GM12878 (cell line): Measurements from ENCODE around the gene C15orf61. TPM values are rescaled to one million over a fixed set of nuclear protein-coding genes. Genes with fewer than 3 reads are reported as not detected.

Experiments used
- ATAC-seq: fragments of 200-7000 bp; cut with Tn5 transposase; 3 replicates; pipeline ENCODE4 v1.9.1; 2020; ENCODE audit warnings: mild to moderate bottlenecking, moderate library complexity
- BruUV-seq: library from RNA; stranded (reverse); fragments of 400-500 nt; replicated peaks from 2 replicates; lab custom pipeline; 2021; lab: Mats Ljungman, UMichigan
- CTCF ChIA-PET: fragments of 300-600 bp; sonication (Branson Sonifier 250); formaldehyde crosslinking; extraction: SDS; loops from one replicate; lab custom pipeline; 2021; ENCODE audit warnings: inconsistent platforms; lab: Yijun Ruan, JAX
- POLR2A ChIA-PET: fragments of 350-600 bp; formaldehyde crosslinking; extraction: SDS; loops from one replicate; lab custom pipeline; 2021; ENCODE audit warnings: inconsistent platforms; lab: Charles Lee
- RAD21 ChIA-PET: fragments of 300-600 bp; sonication (Branson Sonifier 250); formaldehyde crosslinking; loops from one replicate; lab custom pipeline; 2023; ENCODE audit warnings: antibody characterized with exemption; ENCODE audit not compliant: unreplicated experiment; lab: Charles Lee
- SMC1A ChIA-PET: fragments of 300-600 bp; sonication (Branson Sonifier 250); formaldehyde crosslinking; loops from one replicate; lab custom pipeline; 2023; ENCODE audit not compliant: unreplicated experiment, uncharacterized antibody; lab: Charles Lee
- DNase-seq: peaks from one replicate; pipeline ENCODE4 v3.0.0-alpha.2; 2011; ENCODE audit warnings: low read depth, low spot score
- FAIRE-seq: peaks from 3 replicates; lab custom pipeline; 2011; peaks lifted over from hg19 to GRCh38; lab: Jason Lieb, UNC
- H2AFZ ChIP-seq: 2 replicates; pipeline ENCODE4 v1.6.0; 2011; ENCODE audit warnings: low read depth, low read length, control low read depth; ENCODE audit not compliant: control insufficient read depth
- H3K27ac ChIP-seq: 2 replicates; pipeline ENCODE4 v1.5.1; 2011; ENCODE audit warnings: control low read depth; ENCODE audit not compliant: control insufficient read depth, insufficient read depth
- H3K27me3 ChIP-seq, 2 experiments: replicated peaks in 1 of 2; 2 replicates each; pipeline versions ENCODE4 v1.6.0 to v1.6.1; 2011; ENCODE audit warnings: low read length in 1 of 2; ENCODE audit not compliant: control insufficient read depth in 2 of 2, insufficient read depth in 2 of 2
- H3K36me3 ChIP-seq, 2 experiments: 2 replicates each; pipeline ENCODE4 v1.5.1; 2011; ENCODE audit warnings: low read length in 1 of 2; ENCODE audit not compliant: control insufficient read depth in 2 of 2, insufficient read depth in 2 of 2
- H3K4me1 ChIP-seq: 2 replicates; pipeline ENCODE4 v1.6.1; 2011; ENCODE audit warnings: mild to moderate bottlenecking, low read length, moderate library complexity, mixed read lengths; ENCODE audit not compliant: control insufficient read depth, insufficient read depth
- H3K4me2 ChIP-seq: 2 replicates; pipeline ENCODE4 v1.6.0; 2011; ENCODE audit warnings: control low read depth; ENCODE audit not compliant: control insufficient read depth, insufficient read depth
- H3K4me3 ChIP-seq: fragments of 200-600 bp; sonication (generic); 2 replicates; pipeline ENCODE4 v1.5.1; 2016
- H3K79me2 ChIP-seq: 2 replicates; pipeline ENCODE4 v1.6.0; 2011; ENCODE audit warnings: low read length; ENCODE audit not compliant: control insufficient read depth, insufficient read depth
- H3K9ac ChIP-seq: 2 replicates; pipeline ENCODE4 v1.8.0; 2011; ENCODE audit warnings: low read length, control low read depth, mixed read lengths; ENCODE audit not compliant: control insufficient read depth, insufficient read depth
- H3K9me3 ChIP-seq: replicated peaks from 3 replicates; pipeline ENCODE4 v1.5.1; 2011; ENCODE audit warnings: mild to moderate bottlenecking, low read length; ENCODE audit not compliant: control insufficient read depth, insufficient read depth
- H4K20me1 ChIP-seq: 2 replicates; pipeline ENCODE4 v1.6.0; 2011; ENCODE audit not compliant: control insufficient read depth, insufficient read depth
- BACH1 ChIP-seq: fragments of 450-650 bp; IDR thresholded peaks from 2 replicates; pipeline ENCODE4 v1.6.1; 2017; ENCODE audit warnings: mild to moderate bottlenecking, borderline replicate concordance
- CREM ChIP-seq: IDR thresholded peaks from 2 replicates; pipeline ENCODE4 v1.6.1; 2014; ENCODE audit warnings: antibody characterized with exemption, low read depth
- EED ChIP-seq: sonication (generic); IDR thresholded peaks from 2 replicates; pipeline ENCODE4 v1.6.1; 2016; ENCODE audit warnings: antibody characterized with exemption, low read depth
- EP300 ChIP-seq, 2 experiments: fragments of 150-350 bp in 1 of 2; IDR thresholded peaks; 2 replicates each; pipeline ENCODE4 v1.6.1; 2011 to 2012; ENCODE audit warnings: low read depth in 2 of 2, low read length in 2 of 2, borderline replicate concordance in 1 of 2, improper control_type of control experiment in 1 of 2, inconsistent platforms in 1 of 2; ENCODE audit not compliant: control insufficient read depth in 1 of 2
- MEF2A ChIP-seq: IDR thresholded peaks from 2 replicates; pipeline ENCODE4 v1.6.1; 2011; ENCODE audit warnings: low read depth, mild to moderate bottlenecking, low read length, moderate library complexity; ENCODE audit not compliant: insufficient read depth
- MTA2 ChIP-seq: fragments of 450-650 bp; IDR thresholded peaks from 2 replicates; pipeline ENCODE4 v1.6.1; 2016; ENCODE audit warnings: low read depth, mild to moderate bottlenecking, moderate library complexity
- NR2F1 ChIP-seq: fragments of 450-650 bp; conservative IDR thresholded peaks from 2 replicates; pipeline ENCODE4 v1.6.1; 2017; ENCODE audit warnings: mild to moderate bottlenecking
- PAX5 ChIP-seq: IDR thresholded peaks from 2 replicates; pipeline ENCODE4 v1.6.1; 2011; ENCODE audit warnings: low read depth, low read length, borderline replicate concordance
- PML ChIP-seq: IDR thresholded peaks from 2 replicates; pipeline ENCODE4 v1.6.1; 2012; ENCODE audit warnings: low read length, inconsistent platforms
- POU2F2 ChIP-seq: IDR thresholded peaks from 3 replicates; pipeline ENCODE4 v1.6.1; 2011; ENCODE audit warnings: low read depth, mild to moderate bottlenecking, low read length, borderline replicate concordance
- RUNX3 ChIP-seq: IDR thresholded peaks from 2 replicates; pipeline ENCODE4 v1.6.1; 2012; ENCODE audit warnings: low read length, inconsistent platforms
- TAF1 ChIP-seq: IDR thresholded peaks from 2 replicates; pipeline ENCODE4 v1.6.1; 2011; ENCODE audit warnings: mild to moderate bottlenecking, low read depth, low read length, borderline replicate concordance
- TCF7 ChIP-seq: IDR thresholded peaks from 2 replicates; pipeline ENCODE4 v1.6.1; 2014; ENCODE audit warnings: antibody characterized with exemption, borderline replicate concordance
- YBX1 ChIP-seq: fragments of 450-650 bp; IDR thresholded peaks from 2 replicates; pipeline ENCODE4 v1.6.1; 2016; ENCODE audit warnings: antibody characterized with exemption
- ZNF217 ChIP-seq: fragments of 450-650 bp; IDR thresholded peaks from 2 replicates; pipeline ENCODE4 v1.6.1; 2017; ENCODE audit warnings: antibody characterized with exemption, mild to moderate bottlenecking
- WGBS: methylation state at CpG from one replicate; pipeline ENCODE4 v1.1.6; 2016; ENCODE audit warnings: low lambda C conversion rate; ENCODE audit not compliant: insufficient replicate concordance, insufficient coverage; ENCODE audit errors: missing lambda C conversion rate; 5-methylcytosine and 5-hydroxymethylcytosine counted together
- in situ Hi-C: fragments of 300-500 bp; cut with MboI; formaldehyde crosslinking; loops from 9 replicates; pipeline ENCODE4 v1.14.3; 2018; ENCODE audit warnings: mixed read lengths
- intact Hi-C: fragments of 100-400 bp; cut with micrococcal nuclease; formaldehyde crosslinking; loops from one replicate; pipeline ENCODE4 v1.14.2; 2022; ENCODE audit not compliant: unreplicated experiment
- polyA plus RNA-seq, 11 experiments: library from polyadenylated mRNA; depleted of rRNA in 4 of 11; unstranded in 6 of 11; stranded (reverse) in 5 of 11; fragments of >200 nt; fragmentation: Nextera tagmentation in 4 of 11; fragmentation: Illumina TruSeq in 1 of 11; extraction: Ambion mirVana in 4 of 11; extraction: Trizol in 1 of 11; gene quantifications; 1 replicate in 1 of 11; 2 replicates in 10 of 11; pipeline versions ENCODE4 v1.2.1 to v1.2.3, GENCODE V29; 2011 to 2016; ENCODE audit warnings: inconsistent platforms in 2 of 11, missing spikeins in 2 of 11, low read depth in 1 of 11
- total RNA-seq, 4 experiments: library from RNA; depleted of rRNA in 3 of 4; stranded (reverse); fragments of >200 nt in 3 of 4; fragmentation: Illumina TruSeq in 1 of 4; extraction: Trizol in 1 of 4; gene quantifications; 2 replicates each; pipeline versions ENCODE4 v1.2.1 to v1.2.3, GENCODE V29; 2013 to 2021
- TF ChIP-seq, protein P1 (sequence below): fragments of 450-650 bp; IDR thresholded peaks from 2 replicates; pipeline ENCODE4 v1.6.1; 2017; ENCODE audit warnings: mild to moderate bottlenecking, low read depth, inconsistent platforms; ENCODE audit not compliant: poor library complexity, severe bottlenecking
- TF ChIP-seq, protein P2 (sequence below): fragments of 450-650 bp; IDR thresholded peaks from 2 replicates; pipeline ENCODE4 v1.6.1; 2017; ENCODE audit warnings: mild to moderate bottlenecking
- TF ChIP-seq, protein P3 (sequence below): IDR thresholded peaks from 2 replicates; pipeline ENCODE4 v1.6.1; 2011; ENCODE audit warnings: low read depth, mild to moderate bottlenecking, low read length, moderate library complexity, borderline replicate concordance; ENCODE audit errors: extremely low read depth

C15orf61 gene
- total and polyA plus RNA-seq, 10 of the 15 experiments (the other 5 are each of a cell fraction or from before 2014, with no cell fraction given), result 1.4 to 8.7 (median 4.3) TPM

DNA sequence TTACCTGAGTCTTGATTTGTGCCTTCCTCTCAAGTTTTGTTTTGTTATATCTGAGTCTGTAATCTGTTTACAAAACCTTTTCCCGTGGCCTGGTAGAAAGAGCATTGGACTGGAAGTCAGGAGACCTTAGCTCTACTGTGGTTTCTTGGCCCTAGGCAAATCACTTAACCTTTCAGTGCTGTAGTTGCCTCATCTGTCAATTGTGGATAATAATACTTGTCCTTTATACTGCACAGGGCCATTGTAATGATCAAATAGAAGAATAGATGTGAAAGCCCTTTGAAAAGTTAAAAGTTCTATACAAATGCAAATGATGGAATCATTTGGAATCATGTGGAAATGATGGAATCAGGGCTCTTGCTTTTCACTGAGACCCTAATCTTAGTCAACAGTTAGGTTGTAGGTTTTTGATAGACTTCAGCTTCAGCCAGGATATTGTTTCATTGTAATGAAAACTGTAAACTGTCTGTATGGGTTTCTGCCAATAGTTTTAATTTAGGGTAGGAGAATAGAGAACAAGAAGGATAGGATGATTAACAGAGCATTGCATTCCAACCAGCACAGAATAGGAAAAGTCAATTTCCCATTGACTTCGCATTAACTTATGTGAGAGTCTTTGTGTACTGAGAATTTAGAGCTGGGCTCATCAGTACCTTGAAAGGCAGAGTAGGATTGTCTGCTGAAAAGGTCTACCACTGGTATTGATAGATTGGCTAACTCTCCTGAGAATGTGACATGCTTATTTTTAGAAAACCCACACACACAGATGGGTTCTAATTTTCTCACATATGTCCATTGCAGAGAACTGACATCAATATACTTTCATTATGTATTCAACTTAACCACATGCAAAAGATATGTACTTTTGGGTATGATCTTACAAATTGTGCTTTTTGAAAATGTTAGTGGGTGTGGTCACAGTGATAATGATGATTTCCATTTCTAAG, 43.4 kb downstream of the C15orf61 start:
- in situ Hi-C loops, result no loop called here
- H3K9me3 ChIP-seq, result no peaks in the 10 kb centered on the region; the same call in 2 of the 3 replicates
- peaks cover 39% of the 10 kb centered on the region for H3K4me1 ChIP-seq
- 11% methylated on average over 2 of the region's 2 CpGs for WGBS
- SMC1A ChIA-PET, result interaction anchor here (0.6 to 2.2 kb wide), 16 partner anchors 8 to 220 kb away, joined by 3 to 19 read pairs (median 4); no protein-coding TSS in a partner anchor
- H3K9ac ChIP-seq, result no peak overlapping the region
- no peaks in the 10 kb centered on the region for H4K20me1 ChIP-seq
- FAIRE-seq, result peak; percentile 95
- RAD21 ChIA-PET, result interaction anchor here (0.6 to 1.6 kb wide), 9 partner anchors 12 to 199 kb away, joined by 3 to 5 read pairs (median 3); partner anchors contain the start of gene C15orf61
- intact Hi-C loops, result loop anchor here (5.0 kb wide), 1 partner anchor 312 kb away; the partner anchor contains the start of genes AAGAB and IQCH
- CTCF ChIA-PET, result interaction anchor here (1.1 to 1.3 kb wide), 3 partner anchors 14 to 63 kb away, joined by 3 to 5 read pairs (median 5); no protein-coding TSS in a partner anchor
- H3K36me3 ChIP-seq, result no peaks in the 10 kb centered on the region
- peak; percentile 95 for ATAC-seq
- H3K4me2 ChIP-seq, result peak overlapping the region; percentile 53
- peak; percentile 80 for DNase-seq
- H3K4me3 ChIP-seq, result peak overlapping the region; percentile 24; the same call in 1 of the 2 replicates
- H2AFZ ChIP-seq, result no peak overlapping the region
- H3K27me3 ChIP-seq, result no peaks in the 10 kb centered on the region
- POLR2A ChIA-PET, result interaction anchor here (0.8 to 1.3 kb wide), 2 partner anchors 10 to 43 kb away, joined by 3 read pairs; partner anchors contain the start of gene C15orf61
- H3K79me2 ChIP-seq, result 0 out of 2 replicates have a peak, but pooled peaks cover 2% of the 10 kb centered on the region
- no TSS peak for BruUV-seq
- H3K27ac ChIP-seq, result peak overlapping the region; percentile 75
- TF ChIP-seq, protein P1, sequence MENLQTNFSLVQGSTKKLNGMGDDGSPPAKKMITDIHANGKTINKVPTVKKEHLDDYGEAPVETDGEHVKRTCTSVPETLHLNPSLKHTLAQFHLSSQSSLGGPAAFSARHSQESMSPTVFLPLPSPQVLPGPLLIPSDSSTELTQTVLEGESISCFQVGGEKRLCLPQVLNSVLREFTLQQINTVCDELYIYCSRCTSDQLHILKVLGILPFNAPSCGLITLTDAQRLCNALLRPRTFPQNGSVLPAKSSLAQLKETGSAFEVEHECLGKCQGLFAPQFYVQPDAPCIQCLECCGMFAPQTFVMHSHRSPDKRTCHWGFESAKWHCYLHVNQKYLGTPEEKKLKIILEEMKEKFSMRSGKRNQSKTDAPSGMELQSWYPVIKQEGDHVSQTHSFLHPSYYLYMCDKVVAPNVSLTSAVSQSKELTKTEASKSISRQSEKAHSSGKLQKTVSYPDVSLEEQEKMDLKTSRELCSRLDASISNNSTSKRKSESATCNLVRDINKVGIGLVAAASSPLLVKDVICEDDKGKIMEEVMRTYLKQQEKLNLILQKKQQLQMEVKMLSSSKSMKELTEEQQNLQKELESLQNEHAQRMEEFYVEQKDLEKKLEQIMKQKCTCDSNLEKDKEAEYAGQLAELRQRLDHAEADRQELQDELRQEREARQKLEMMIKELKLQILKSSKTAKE, result peak; percentile 73
- TF ChIP-seq MTA2 (peak; percentile 86; the same call in 1 of the 2 replicates), EP300 (IDR thresholded peaks at IDR 0.05; ENCODE audit: borderline replicate concordance in 1 of 2, control insufficient read depth in 1 of 2, low read depth in 2 of 2, low read length in 2 of 2) (peak; percentile 46 to 83; a peak in 3 of 4 replicates), RUNX3 (peak; percentile 96), PAX5 (no peak; the same call in 1 of the 2 replicates), NR2F1 (peak; percentile 30; the same call in 1 of the 2 replicates), MEF2A (peak; percentile 95), YBX1 (no peak), TAF1 (no peak), BACH1 (no peak), POU2F2 (0 out of 3 replicates have a peak, but pooled peaks have one; percentile 13), CREM (peak; percentile 58; the same call in 1 of the 2 replicates), PML (no peak), ZNF217 (0 out of 2 replicates have a peak, but pooled peaks have one; percentile 34), TCF7 (0 out of 2 replicates have a peak, but pooled peaks have one; percentile 45), EED (peak; percentile 26; the same call in 1 of the 2 replicates)
- TF ChIP-seq, protein P2, sequence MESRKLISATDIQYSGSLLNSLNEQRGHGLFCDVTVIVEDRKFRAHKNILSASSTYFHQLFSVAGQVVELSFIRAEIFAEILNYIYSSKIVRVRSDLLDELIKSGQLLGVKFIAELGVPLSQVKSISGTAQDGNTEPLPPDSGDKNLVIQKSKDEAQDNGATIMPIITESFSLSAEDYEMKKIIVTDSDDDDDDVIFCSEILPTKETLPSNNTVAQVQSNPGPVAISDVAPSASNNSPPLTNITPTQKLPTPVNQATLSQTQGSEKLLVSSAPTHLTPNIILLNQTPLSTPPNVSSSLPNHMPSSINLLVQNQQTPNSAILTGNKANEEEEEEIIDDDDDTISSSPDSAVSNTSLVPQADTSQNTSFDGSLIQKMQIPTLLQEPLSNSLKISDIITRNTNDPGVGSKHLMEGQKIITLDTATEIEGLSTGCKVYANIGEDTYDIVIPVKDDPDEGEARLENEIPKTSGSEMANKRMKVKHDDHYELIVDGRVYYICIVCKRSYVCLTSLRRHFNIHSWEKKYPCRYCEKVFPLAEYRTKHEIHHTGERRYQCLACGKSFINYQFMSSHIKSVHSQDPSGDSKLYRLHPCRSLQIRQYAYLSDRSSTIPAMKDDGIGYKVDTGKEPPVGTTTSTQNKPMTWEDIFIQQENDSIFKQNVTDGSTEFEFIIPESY, result no peak
- TF ChIP-seq, protein P3, sequence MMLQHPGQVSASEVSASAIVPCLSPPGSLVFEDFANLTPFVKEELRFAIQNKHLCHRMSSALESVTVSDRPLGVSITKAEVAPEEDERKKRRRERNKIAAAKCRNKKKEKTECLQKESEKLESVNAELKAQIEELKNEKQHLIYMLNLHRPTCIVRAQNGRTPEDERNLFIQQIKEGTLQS, result no peak
